GM11168 (cell line): Measurements from ENCODE around the gene TAF1D.

ENCODE experiments used
- in situ Hi-C: fragments of 300-500 bp; cut with MboI; formaldehyde crosslinking; loops from one replicate; pipeline ENCODE4 v1.12.0; 2022; ENCODE audit warnings: low sequenced_read_pairs; ENCODE audit not compliant: unreplicated experiment

Gene TAF1D

GRCh38 chr11:93727985-93728791 is 13.1 kb downstream of the TAF1D start:
- in situ Hi-C loops = no loop called here

GRCh38 chr11:93724089-93724488 is 17.2 kb downstream of the TAF1D start:
- in situ Hi-C loops = no loop called here

- in situ Hi-C loops = no loop called here
These were observed 20.8 kb downstream of the TAF1D start for GRCh38 chr11:93720522-93720921.

GRCh38 chr11:93719310-93719709 is 22.0 kb downstream of the TAF1D start:
- in situ Hi-C loops = no loop called here

- in situ Hi-C loops = no loop called here
These were observed 23.2 kb downstream of the TAF1D start for GRCh38 chr11:93718057-93718563.

GRCh38 chr11:93717501-93717900 is 23.8 kb downstream of the TAF1D start:
- in situ Hi-C loops = no loop called here

- in situ Hi-C loops = no loop called here
These were observed 25.4 kb downstream of the TAF1D start for GRCh38 chr11:93715797-93716396.

- in situ Hi-C loops = no loop called here
These were observed 28.6 kb downstream of the TAF1D start for GRCh38 chr11:93712678-93713077.

GRCh38 chr11:93710239-93710638 is 31.1 kb downstream of the TAF1D start:
- in situ Hi-C loops = no loop called here

GRCh38 chr11:93704237-93704636 is 37.1 kb downstream of the TAF1D start:
- in situ Hi-C loops = no loop called here

- in situ Hi-C loops = no loop called here
These were observed 40.5 kb downstream of the TAF1D start for GRCh38 chr11:93700830-93701229.

GRCh38 chr11:93697611-93698010 is 43.7 kb downstream of the TAF1D start:
- in situ Hi-C loops = no loop called here

GRCh38 chr11:93694557-93694956 is 46.7 kb downstream of the TAF1D start:
- in situ Hi-C loops = no loop called here

- in situ Hi-C loops = no loop called here
These were observed 47.2 kb downstream of the TAF1D start for GRCh38 chr11:93694109-93694508.

GRCh38 chr11:93689240-93689639 is 52.1 kb downstream of the TAF1D start:
- in situ Hi-C loops = no loop called here

GRCh38 chr11:93686812-93687211 is 54.5 kb downstream of the TAF1D start:
- in situ Hi-C loops = no loop called here

- in situ Hi-C loops = no loop called here
These were observed 55.1 kb downstream of the TAF1D start for GRCh38 chr11:93686226-93686625.
